Cardiac muscle cell (in vitro differentiated cells and primary cell): ENCODE data around the gene VWA3B. TPM values are rescaled to one million over a fixed set of nuclear protein-coding genes. Genes with fewer than 3 reads are reported as not detected.
"Not testable (repeated sequence)": the region's sequence is repeated elsewhere in the genome, so short reads cannot be mapped to it uniquely, and the experiment has no call there.

ENCODE experiments used
- DNase-seq, 2 donors: peaks; one replicate each; pipeline versions ENCODE4 v3.0.0 to v3.0.0-alpha.2; 2010 to 2017; ENCODE audit warnings: low read depth in 1 of 2, low spot score in 1 of 2
- H3K27ac ChIP-seq: fragments of 200-600 bp; sonication (generic); 2 replicates; pipeline ENCODE4 v1.5.1; 2016
- H3K27me3 ChIP-seq: fragments of 200-600 bp; sonication (generic); 2 replicates; pipeline ENCODE4 v1.6.0; 2016; ENCODE audit warnings: control low read depth
- H3K36me3 ChIP-seq: fragments of 200-600 bp; sonication (generic); 2 replicates; pipeline ENCODE4 v1.5.1; 2016; ENCODE audit warnings: control low read depth
- H3K4me1 ChIP-seq: fragments of 200-600 bp; sonication (generic); 2 replicates; pipeline ENCODE4 v1.8.1; 2017; ENCODE audit warnings: low read depth, mild to moderate bottlenecking, mixed run types
- H3K4me3 ChIP-seq: fragments of 200-600 bp; sonication (generic); 2 replicates; pipeline ENCODE4 v1.5.1; 2016; ENCODE audit warnings: mild to moderate bottlenecking
- H3K9me3 ChIP-seq: fragments of 200-600 bp; sonication (generic); 2 replicates; pipeline ENCODE4 v1.5.1; 2017; ENCODE audit warnings: low read depth, mild to moderate bottlenecking, control low read depth
- polyA plus RNA-seq: library from polyadenylated mRNA; unstranded; fragments of >200 nt; fragmentation: Nextera tagmentation; extraction: Ambion mirVana; gene quantifications from 2 replicates; pipeline ENCODE4 v1.2.1, GENCODE V29; 2016
- total RNA-seq: library from RNA; depleted of rRNA; stranded (reverse); fragments of >200 nt; gene quantifications from 2 replicates; pipeline ENCODE4 v1.2.3, GENCODE V29; 2016
- TF ChIP-seq, protein P1 (sequence below): IDR thresholded peaks from 2 replicates; pipeline ENCODE4 v1.5.1; 2012; ENCODE audit warnings: low read depth, mild to moderate bottlenecking, low read length

VWA3B gene
- total and polyA plus RNA-seq, 2 experiments from 2014 or later: 0.09 TPM; not detected in 1

DNA sequence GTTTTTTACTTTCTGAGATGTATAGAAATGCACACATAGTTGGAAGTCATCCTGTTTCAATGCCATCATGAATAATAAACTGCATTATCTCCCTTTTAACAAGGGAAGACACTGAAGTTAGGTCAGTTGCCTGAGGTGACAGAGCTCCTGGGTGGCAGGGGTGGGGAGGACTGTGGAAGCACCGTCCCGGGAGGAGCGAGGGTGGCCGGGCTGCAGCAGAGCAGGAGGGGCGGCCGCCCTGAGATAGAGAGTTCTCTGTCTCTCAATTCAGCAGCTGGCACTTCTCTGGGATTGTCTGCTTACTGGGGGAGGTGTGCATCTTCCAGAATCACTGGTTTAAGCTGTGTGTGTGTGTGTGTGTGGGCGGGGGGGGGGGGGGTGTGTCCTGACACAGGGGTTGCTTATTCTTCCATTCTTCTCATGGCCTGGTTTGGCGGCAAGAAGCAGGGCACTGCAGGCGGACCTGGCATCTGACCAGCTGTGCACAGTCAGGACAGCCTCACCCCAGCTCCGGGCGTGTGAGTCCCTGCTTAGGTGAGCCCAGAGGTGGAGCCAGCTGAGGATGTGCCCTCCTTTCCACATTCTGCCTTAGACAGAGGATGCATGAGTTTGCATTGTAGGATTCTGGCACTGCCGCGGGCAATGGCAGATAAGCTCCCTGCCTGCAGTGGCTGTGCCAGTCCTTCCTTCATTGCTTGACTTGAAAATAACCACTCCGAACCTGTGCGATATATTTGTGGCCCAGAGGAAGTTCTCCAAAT, 40.4 kb downstream of the VWA3B start:
- DNase-seq: no peak
- Histone ChIP-seq H3K36me3 (no peaks in the 10 kb centered on the region), H3K27me3 (peaks cover 4% of the 10 kb centered on the region), H3K4me3 (no peak overlapping the region), H3K9me3 (no peaks in the 10 kb centered on the region), H3K27ac (no peak overlapping the region), H3K4me1 (peaks cover 17% of the 10 kb centered on the region)
- TF ChIP-seq, protein P1, sequence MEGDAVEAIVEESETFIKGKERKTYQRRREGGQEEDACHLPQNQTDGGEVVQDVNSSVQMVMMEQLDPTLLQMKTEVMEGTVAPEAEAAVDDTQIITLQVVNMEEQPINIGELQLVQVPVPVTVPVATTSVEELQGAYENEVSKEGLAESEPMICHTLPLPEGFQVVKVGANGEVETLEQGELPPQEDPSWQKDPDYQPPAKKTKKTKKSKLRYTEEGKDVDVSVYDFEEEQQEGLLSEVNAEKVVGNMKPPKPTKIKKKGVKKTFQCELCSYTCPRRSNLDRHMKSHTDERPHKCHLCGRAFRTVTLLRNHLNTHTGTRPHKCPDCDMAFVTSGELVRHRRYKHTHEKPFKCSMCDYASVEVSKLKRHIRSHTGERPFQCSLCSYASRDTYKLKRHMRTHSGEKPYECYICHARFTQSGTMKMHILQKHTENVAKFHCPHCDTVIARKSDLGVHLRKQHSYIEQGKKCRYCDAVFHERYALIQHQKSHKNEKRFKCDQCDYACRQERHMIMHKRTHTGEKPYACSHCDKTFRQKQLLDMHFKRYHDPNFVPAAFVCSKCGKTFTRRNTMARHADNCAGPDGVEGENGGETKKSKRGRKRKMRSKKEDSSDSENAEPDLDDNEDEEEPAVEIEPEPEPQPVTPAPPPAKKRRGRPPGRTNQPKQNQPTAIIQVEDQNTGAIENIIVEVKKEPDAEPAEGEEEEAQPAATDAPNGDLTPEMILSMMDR: no peak

DNA sequence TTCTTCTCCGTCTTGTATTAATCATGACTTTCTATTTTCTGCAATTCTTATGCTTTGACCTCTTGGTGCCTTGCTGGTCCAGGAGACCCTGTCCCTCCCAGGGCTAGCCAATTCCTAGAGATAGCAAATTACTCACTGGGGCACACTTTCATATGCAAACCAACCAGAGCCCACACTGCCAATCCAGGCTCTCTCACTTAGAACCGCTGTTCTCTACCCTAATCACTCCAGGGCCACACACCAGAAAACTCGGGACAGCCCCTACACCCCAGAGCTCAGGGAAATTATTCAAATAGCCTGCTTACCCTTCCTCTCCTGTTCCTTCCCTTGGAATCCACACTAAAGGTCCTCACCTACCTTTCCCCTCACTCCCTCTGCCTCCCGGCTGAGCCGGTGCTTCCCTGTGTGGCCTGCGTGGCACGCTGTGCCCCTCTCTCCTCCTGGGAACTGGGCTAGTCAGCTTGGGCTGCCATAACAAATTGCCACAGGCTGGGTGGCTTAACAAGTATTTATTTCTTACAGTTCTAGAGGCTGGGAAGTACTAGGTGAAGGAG, 41.7 kb downstream of the VWA3B start:
- H3K4me1 ChIP-seq: peaks cover 17% of the 10 kb centered on the region
- H3K4me3 ChIP-seq: no peak overlapping the region
- TF ChIP-seq, protein P1: no peak
- H3K36me3 ChIP-seq: no peaks in the 10 kb centered on the region
- DNase-seq: no peak
- peaks cover 4% of the 10 kb centered on the region for H3K27me3 ChIP-seq
- H3K27ac ChIP-seq: no peak overlapping the region
- no peaks in the 10 kb centered on the region for H3K9me3 ChIP-seq

DNA sequence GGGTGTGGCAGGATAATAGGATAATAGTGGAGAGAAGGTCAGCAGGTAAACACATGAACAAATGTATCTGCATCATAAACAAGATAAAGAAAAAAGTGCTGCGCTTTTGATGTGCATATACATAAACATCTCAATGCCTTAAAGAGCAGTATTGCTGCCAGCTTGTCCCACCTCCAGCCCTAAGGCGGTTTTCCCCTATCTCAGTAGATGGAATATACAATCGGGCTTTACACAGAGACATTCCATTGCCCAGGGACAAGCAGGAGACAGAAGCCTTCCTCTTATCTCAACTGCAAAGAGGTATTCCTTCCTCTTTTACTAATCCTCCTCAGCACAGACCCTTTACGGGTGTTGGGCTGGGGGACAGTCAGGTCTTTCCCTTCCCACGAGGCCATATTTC, 43.1 kb downstream of the VWA3B start:
- DNase-seq, H3K27me3 ChIP-seq, H3K27ac ChIP-seq, H3K9me3 ChIP-seq, H3K4me3 ChIP-seq, H3K36me3 ChIP-seq: not testable (repeated sequence)
- H3K4me1 ChIP-seq: peaks cover 17% of the 10 kb centered on the region

DNA sequence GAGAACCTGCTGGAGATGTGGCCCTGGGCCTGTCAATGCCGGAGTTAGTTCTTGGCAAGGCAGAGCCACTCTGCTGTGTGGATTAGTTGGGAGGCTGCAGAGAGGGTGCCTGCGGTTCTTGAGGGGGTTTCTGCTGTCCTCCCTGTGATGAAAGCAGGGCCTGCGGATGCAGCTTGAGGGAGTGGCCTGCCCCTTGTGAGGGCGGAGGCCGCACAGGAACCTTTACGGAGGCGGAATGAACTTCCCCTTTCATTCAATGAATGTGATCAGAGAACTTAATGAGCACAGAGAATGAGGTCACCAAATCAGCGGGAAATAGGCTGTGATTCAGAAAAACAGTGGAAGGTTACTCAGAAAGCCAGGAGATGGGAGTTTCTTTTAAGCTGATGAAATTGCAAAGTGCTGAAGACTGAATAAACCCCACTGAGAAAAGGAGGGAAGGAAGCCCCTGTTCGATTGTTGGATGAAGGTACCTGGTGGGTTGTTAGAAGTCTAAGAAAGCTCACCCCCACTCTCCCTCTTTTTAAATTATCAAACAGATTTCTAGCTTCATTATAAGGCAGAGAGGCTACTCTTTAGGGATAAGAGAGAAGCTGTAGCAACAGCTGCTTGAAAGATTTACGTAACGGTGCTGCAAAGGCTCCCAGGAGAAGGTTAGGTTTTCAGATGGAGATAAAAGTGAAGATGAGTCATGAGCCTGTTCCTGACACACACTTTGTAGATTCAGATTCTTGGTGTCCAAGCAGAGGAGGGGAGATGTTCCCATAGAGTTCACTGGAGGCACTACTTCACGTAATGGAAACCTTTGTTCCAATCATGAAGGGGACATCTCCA, 47.4 kb downstream of the VWA3B start:
- Histone ChIP-seq H3K9me3 (no peaks in the 10 kb centered on the region), H3K36me3 (no peaks in the 10 kb centered on the region), H3K4me1 (peaks cover 8% of the 10 kb centered on the region), H3K4me3 (no peak overlapping the region), H3K27ac (no peak overlapping the region), H3K27me3 (no peaks in the 10 kb centered on the region)
- TF ChIP-seq, protein P1: no peak
- peak in 1 of 2 donors; percentile 49 for DNase-seq

DNA sequence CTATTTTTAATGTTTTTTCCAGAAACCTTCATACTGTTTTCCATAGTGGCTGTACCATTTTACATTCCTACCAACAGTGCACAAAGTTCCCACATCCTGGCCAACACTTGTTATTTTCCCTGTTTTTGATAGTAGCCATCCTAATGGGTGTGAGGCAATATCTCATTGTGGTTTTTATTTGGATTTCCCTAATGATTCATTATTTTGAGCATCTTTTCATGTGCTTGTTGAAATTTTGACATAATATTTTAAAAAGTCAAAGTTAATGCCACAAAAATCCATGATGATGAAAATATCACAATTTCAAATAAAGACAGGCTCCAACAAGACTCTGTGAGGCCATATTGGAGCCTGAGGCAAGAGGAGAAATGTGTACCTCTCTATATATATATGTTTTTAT, 50.2 kb downstream of the VWA3B start:
- peak in 1 of 2 donors; percentile 9 for DNase-seq
- Histone ChIP-seq H3K36me3 (no peaks in the 10 kb centered on the region), H3K27me3 (no peaks in the 10 kb centered on the region), H3K9me3 (no peaks in the 10 kb centered on the region), H3K27ac (no peak overlapping the region), H3K4me1 (no peaks in the 10 kb centered on the region), H3K4me3 (no peak overlapping the region)
- TF ChIP-seq, protein P1: no peak

DNA sequence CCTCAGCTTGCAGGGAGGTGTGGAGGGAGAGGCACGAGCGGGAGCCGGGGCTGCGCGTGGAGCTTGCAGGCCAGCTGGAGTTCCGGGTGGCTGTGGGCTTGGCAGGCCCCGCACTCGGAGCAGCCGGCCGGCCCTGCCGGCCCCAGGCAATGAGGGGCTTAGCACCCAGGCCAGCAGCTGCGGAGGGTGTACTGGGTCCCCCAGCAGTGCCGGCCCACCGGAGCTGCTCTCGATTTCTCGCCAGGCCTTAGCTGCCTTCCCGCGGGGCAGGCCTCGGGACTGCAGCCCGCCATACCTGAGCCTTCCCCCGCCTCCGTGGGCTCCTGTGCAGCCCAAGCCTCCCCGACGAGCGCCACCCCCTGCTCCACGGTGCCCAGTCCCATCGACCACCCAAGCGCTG, 52.0 kb downstream of the VWA3B start:
- not testable (repeated sequence) for H3K36me3 ChIP-seq, H3K9me3 ChIP-seq, H3K27ac ChIP-seq, H3K4me3 ChIP-seq, DNase-seq, H3K27me3 ChIP-seq, H3K4me1 ChIP-seq
